ELF-1 (cell line): ENCODE data around the gene MAP3K21.

Experiments used
- DNase-seq: peaks from one replicate; pipeline ENCODE4 v3.0.0-alpha.2; 2016; ENCODE audit warnings: low read depth, low spot score

The MAP3K21 gene

GRCh38 chr1:233359431-233359830 is 31.9 kb downstream of the MAP3K21 start:
- DNase-seq: no peak

- DNase-seq: no peak
These were observed 32.4 kb downstream of the MAP3K21 start for GRCh38 chr1:233359905-233360304.

DNA sequence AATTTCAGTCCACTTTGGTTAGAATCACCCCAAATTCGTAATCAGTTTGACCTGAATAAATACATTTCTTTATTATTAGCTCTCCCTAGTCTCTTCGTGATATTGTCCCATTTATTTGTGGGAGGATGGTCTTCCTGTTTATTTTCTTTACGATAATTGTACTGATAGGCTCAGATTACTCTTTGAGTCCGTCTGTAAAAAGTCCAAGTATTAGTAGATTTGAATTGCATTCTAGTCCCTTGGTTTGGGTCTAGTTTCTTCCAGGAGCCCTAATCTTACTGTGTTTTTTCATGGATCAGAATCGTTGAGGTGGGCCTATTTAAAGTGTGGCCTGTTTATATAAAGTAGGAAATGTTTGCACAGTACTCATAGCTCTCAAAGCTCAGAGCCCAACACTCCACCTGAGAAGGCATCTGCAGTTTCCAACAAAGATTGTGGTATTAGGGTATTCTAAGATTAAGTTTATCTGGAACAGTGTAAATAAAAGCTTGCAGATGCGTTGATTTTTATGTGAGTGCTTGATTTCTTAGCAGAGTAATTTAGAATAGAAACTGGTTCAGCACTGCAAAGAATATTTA is 33.1 kb downstream of the MAP3K21 start:
- DNase-seq: no peak

DNA sequence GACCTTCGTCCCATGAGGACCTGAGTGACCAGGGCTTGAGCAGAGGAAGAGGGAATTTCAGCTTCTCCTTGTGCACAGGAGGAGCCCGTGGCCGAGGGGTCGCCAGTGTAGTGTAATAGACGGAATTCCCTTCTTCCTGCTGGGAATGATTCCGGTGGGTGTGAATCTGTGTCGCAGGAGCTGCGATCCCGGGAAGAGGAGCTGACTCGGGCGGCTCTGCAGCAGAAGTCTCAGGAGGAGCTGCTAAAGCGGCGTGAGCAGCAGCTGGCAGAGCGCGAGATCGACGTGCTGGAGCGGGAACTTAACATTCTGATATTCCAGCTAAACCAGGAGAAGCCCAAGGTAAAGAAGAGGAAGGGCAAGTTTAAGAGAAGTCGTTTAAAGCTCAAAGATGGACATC is 34.4 kb downstream of the MAP3K21 start:
- DNase-seq: peak; percentile 59

- DNase-seq: no peak
These were observed 35.2 kb downstream of the MAP3K21 start for GRCh38 chr1:233362743-233363142.

DNA sequence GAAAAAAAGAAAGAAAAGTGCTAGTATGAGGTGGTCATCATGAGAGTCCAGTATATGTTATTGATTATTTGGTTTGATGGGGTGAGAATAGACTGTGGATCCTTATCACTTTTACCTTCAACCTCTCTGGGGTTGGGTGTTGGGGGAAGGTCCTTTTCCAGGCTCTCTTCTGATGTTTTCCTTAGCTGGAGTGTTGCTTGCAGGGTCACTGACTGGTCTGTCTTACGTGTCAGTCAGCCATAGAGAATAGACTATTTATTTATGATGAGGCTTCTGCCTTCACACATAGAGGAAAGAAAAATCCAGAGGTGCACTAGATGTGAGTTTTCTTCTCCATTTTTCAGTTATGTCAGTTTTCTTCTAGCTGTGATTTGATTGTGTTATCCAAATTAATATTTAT is 36.5 kb downstream of the MAP3K21 start:
- DNase-seq: no peak

- DNase-seq: no peak
These were observed 37.4 kb downstream of the MAP3K21 start for GRCh38 chr1:233364695-233365539.

DNA sequence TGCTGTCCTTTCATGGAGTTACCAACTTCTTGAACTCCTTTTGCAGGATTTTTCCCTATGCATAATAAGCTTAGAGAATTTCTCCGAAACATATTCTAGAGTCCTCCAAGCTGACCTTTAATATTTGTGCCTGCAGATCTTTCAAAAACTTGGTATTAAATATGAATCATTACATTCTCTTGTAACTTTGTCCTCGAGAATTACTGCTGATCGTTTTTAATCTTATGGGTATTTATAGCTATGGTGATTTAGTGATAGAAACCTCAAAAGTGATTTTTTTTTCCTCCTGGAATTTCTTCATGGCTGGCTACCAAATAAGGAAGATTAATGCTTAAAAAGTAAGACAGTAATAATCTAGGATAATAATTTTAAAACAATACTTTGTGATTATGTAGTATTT is 39.1 kb downstream of the MAP3K21 start:
- DNase-seq: no peak

DNA sequence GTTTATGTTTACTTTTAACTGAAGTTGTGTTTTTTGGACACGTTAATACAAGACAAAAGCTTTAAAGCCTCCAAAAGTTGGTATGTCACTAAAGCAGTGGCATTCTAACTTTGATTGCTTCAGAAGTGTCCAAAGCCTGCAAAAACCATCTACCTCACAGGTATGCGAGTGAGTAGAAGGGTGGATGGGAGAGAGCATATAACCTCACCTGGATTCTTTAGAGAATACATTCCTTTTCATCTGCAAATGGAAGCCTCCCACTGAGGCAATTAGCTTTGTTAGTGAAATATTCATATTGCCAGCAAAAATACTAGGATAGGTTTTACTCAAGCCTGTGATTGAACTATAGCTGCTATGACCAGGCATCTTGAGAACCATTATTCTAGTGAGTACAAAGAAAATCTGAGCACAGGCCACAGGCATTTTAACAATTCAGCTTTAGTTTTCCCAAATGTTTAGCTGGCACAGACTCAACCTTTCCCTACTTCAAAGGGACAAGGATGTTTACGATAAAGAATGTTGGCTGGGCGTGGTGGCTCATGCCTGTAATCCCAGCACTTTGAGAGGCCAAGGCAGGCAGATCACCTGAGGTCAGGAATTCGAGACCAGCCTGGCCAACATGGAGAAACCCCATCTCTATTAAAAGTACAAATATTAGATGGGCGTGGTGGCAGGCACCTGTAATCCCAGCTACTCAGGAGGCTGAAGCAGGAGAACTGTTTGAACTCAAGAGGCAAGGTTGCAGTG is 39.7 kb downstream of the MAP3K21 start:
- peak; percentile 67 for DNase-seq

DNA sequence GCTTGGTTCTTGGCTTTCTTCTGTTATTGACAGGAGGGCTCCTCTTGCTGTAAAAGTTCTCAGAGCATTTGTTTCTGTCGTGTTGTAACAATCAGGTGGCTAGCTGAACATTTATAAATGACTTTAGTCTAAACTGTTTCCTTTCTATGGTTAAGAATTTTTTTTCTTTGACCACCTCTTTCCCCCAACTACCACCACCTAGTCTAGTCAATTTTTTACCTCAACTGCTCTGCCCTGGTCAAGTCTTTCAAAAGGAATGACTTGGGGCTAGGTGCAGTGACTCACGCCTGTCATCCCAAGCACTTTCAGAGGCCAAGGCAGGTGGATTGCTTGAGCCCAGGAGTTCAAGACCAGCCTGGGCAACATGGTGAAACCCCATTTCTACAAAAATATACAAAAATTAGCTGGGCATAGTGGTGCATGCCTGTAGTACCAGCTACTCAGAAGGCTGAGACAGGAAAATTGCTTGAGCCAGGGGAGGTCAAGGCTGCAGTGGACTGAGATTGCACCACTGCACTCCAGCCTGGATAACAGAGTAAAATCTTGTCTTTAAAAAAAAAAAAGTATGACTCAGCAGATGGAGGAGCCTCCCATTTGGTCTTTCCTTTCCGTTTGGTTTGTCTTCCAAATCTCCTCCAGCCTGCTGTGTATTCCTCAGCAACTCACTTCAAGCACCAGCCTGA is 40.7 kb downstream of the MAP3K21 start:
- peak; percentile 5 for DNase-seq

- DNase-seq: no peak
These were observed 41.2 kb downstream of the MAP3K21 start for GRCh38 chr1:233368789-233369130.

DNA sequence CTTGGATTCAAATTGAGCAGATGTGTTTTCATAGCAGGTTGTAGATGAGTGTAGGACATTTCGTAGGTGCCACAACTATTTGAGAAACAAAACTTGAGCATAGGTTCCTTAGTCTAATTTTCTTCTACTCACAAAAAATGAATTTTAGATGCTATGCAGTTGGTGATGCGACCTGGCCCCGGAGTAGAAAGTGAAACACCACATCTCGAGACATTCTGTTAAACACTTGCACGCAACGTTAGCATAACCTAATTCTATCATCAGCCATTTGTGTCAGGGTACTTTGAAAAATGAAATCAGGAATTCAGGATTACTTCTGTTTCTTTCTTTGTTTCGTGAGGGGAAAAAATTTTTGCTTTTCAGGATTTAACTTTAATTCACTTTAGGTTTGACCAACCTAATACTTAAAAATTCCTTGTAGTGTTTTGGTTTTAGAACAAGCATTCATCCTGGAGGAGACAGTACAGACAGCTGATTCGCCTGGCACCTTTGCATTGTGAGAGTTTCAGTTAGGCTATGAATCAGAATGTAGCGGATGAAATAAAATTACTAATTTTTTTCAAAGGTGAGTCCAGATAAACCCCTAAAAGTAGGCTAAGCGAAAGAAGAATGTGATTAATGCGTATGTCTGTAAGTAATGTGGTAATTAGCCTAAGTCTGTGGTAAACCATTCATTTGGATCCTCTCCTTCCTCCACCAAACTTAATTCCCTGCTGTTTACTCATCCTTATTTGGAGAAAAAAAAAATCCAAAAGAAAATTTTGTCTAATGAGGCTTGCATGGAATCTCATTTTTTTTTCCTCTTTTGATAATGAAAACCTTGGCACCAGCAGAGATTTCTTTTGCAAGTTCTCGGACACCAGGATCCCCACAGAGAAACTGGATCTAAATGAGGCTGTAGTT is 44.9 kb downstream of the MAP3K21 start:
- no peak for DNase-seq

DNA sequence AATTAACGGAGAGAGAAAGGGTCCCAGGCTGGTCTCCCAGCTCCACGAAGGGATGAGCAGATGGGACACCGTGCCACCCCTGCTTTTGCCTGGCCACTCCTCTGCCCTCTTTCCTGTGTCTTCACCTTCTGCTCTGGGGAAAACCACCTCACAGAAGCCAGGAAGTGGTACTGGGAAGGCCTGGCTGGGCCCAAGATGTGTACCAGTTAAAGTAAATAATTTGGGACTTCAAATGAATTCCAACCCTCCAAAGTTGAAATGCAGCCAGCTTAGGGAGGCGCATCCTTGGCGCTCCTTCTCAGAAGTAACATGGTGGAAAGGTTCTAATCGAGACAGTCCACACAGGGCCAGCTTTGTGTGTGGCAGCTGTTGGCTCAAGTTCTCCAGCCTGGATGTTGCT is 45.7 kb downstream of the MAP3K21 start:
- no peak for DNase-seq

DNA sequence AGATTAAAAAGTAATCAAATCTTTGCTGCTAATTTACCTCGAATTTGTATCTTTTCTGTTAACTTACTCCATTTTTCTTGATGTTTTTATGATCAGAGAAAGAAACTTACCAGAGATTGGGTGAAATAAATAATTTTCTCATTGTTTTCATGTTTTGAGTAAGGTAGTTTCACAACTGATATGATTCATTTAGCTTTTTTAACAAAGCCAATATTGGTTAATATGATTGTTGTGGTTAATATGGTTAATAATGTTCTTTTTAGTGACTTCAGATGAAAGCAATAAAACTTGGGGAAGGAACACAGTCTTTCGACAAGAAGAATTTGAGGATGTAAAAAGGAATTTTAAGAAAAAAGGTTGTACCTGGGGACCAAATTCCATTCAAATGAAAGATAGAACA is 48.1 kb downstream of the MAP3K21 start:
- no peak for DNase-seq

DNA sequence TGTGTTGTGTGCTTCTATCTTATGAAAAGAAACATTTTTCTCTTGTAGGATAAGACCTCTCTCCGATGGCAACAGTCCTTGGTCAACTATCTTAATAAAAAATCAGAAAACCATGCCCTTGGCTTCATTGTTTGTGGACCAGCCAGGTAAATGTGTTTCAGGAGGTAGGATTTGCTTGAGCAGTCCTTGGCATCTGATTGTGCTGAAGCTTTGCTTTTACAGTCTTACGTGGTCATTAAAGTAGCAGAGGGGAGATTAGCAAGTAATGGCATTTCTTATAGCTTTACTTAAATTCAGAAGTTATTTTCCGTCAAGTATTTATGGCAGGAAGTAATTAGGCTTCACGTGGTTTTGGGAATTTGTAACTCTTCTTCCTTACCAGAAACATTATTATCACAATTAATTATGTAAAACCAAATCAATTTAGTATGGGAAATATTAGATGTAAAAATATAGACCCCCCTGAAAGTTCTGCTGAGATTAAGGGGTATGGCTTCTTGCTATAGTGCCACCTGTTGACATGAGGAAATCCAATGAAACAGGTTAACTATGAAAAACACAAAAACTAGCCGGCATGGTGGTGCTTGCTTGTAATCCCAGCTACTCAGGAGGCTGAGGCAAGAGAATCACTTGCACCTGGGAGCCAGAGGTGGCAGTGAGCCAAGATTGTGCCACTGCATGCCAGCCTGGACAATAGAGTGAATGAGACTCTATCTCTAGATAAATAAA is 49.0 kb downstream of the MAP3K21 start:
- no peak for DNase-seq

DNA sequence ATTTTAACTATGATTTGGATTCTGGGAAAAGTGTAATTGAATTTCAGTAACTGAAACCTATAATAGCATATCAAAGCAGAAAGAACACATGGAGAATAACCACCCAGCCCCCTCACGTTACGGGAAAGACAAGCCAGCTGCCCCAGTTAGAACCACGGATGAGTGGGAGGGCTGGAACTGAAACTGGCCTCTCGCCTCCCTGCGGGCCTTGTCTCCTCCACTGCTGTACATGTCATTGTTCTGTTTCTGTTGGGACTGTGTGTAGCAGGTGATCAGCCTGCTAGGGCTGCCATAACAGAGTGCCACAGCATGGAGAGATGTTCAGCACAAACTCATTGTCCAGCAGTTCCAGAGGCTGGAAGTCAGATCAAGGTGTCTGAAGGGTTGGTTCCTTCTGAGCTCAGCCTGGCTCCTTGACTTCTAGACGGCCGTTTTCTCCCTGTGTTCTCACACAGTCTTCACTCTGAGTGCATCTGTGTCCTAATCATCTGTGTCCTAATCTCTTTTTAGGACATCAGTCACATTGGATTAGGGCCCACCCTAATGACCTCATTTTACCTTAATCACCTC is 52.4 kb downstream of the MAP3K21 start:
- DNase-seq: no peak

DNA sequence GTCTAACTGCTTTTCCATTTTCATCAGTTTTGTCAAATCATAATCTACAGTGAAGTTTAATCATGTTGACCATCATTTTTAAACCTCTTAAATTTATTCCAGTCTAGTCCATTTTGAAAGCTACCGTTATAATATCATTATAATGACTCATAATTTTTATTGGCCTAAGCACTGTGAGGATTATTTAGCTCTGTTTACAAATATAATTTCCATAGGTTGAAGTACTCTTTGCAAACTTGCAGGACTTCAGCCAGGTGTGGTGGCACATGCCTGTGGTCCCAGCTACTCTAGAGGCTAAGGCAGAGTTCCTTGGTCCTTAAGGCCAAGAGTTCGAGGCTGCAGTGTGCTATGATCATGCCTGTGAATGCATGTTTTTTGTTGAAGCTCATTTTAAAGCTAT is 54.3 kb downstream of the MAP3K21 start:
- DNase-seq: no peak

GRCh38 chr1:233383984-233384383 is 56.5 kb downstream of the MAP3K21 start:
- no peak for DNase-seq

DNA sequence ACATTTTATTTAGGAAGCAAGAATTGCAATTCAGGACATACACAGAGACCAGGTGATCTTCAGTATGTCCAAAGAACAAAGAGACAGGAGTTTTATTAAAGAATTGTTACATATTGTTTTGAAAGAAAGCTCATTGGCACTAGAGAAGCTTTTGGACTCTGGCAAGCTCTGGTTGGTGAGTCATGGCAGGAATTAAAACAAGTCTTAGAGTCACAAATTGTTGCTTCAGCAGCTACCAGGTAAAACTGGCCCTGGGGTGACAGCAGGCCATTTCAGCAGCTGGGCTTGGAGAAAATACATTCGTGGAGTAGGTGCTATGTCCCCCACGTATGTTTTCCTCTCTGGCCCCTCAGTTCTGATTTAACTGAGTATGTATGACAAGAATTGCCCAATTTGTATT is 58.8 kb downstream of the MAP3K21 start:
- no peak for DNase-seq

GRCh38 chr1:233387585-233387984 is 60.1 kb downstream of the MAP3K21 start:
- DNase-seq: no peak
